Esophagus mucosa (tissue), 1 donor: ENCODE measurements around the gene INPP5J. TPM values are rescaled to one million over a fixed set of nuclear protein-coding genes. Genes with fewer than 3 reads are reported as not detected.

ENCODE experiments used
- ATAC-seq: fragments of 200-7000 bp; cut with Tn5 transposase; one replicate; pipeline ENCODE4 v1.9.1; 2020
- total RNA-seq: library from RNA; stranded (reverse); gene quantifications from one replicate; pipeline ENCODE4 v1.2.4, GENCODE V29; 2023
- donor health status: DM: yes; HTN: yes; CAD: no.

Gene INPP5J
- total RNA-seq, 1 donor from 2014 or later: 1.5 TPM

GRCh38 chr22:31126128-31126868 is 3.5 kb downstream of the INPP5J start:
- no peak for ATAC-seq

GRCh38 chr22:31126869-31127175 is 4.1 kb downstream of the INPP5J start:
- ATAC-seq: no peak

GRCh38 chr22:31127181-31127772 is 4.5 kb downstream of the INPP5J start:
- ATAC-seq: no peak

- no peak for ATAC-seq
Observed at GRCh38 chr22:31128156-31128555, 5.4 kb downstream of the INPP5J start.

- ATAC-seq: no peak
Observed at GRCh38 chr22:31130873-31131272, 8.1 kb downstream of the INPP5J start.

- ATAC-seq: no peak
Observed at GRCh38 chr22:31133911-31134310, 11.1 kb downstream of the INPP5J start.

- no peak for ATAC-seq
Observed at GRCh38 chr22:31134688-31135087, 11.9 kb downstream of the INPP5J start.

- no peak for ATAC-seq
Observed at GRCh38 chr22:31135706-31136105, 12.9 kb downstream of the INPP5J start.

- no peak for ATAC-seq
Observed at GRCh38 chr22:31136155-31136554, 13.4 kb downstream of the INPP5J start.

- ATAC-seq: no peak
Observed at GRCh38 chr22:31136711-31137110, 13.9 kb downstream of the INPP5J start.

GRCh38 chr22:31137721-31138120 is 15.0 kb downstream of the INPP5J start:
- ATAC-seq: no peak

- ATAC-seq: no peak
Observed at GRCh38 chr22:31138126-31138525, 15.4 kb downstream of the INPP5J start.

GRCh38 chr22:31139066-31139465 is 16.3 kb downstream of the INPP5J start:
- no peak for ATAC-seq

- ATAC-seq: peak; percentile 87
Observed at GRCh38 chr22:31139866-31140716, 17.3 kb downstream of the INPP5J start, which contains the start of gene PLA2G3. Gene PLA2G3 (minus strand): TSS chr22:31140508. CDS start chr22:31140354, 154 bp downstream.

- peak; percentile 43 for ATAC-seq
Observed at GRCh38 chr22:31140746-31141145, 18.0 kb downstream of the INPP5J start.

- no peak for ATAC-seq
Observed at GRCh38 chr22:31141551-31141950, 18.8 kb downstream of the INPP5J start.

- ATAC-seq: peak; percentile 53
Observed at GRCh38 chr22:31142285-31142684, 19.5 kb downstream of the INPP5J start.

GRCh38 chr22:31143038-31143437 is 20.3 kb downstream of the INPP5J start:
- no peak for ATAC-seq

GRCh38 chr22:31143537-31143936 is 20.8 kb downstream of the INPP5J start:
- ATAC-seq: no peak

GRCh38 chr22:31144223-31144622 is 21.5 kb downstream of the INPP5J start:
- peak; percentile 40 for ATAC-seq

- ATAC-seq: no peak
Observed at GRCh38 chr22:31148488-31148887, 25.7 kb downstream of the INPP5J start.

GRCh38 chr22:31148953-31149627 is 26.3 kb downstream of the INPP5J start:
- peak; percentile 77 for ATAC-seq

- ATAC-seq: no peak
Observed at GRCh38 chr22:31150615-31151014, 27.8 kb downstream of the INPP5J start.
